Heart right ventricle (tissue), 16 donors: Measurements from ENCODE around the gene CARMIL1. TPM values are rescaled to one million over a fixed set of nuclear protein-coding genes. Genes with fewer than 3 reads are reported as not detected.
A peak's percentile ranks its signal among the peaks of the same experiment; 100 is the strongest.

ENCODE experiments used
- ATAC-seq, 8 donors: fragments of 200-7000 bp; cut with Tn5 transposase; one replicate each; pipeline ENCODE4 v1.9.1; 2020; ENCODE audit warnings: mild to moderate bottlenecking in 8 of 8, moderate library complexity in 8 of 8, moderate number of reproducible peaks in 1 of 8
- DNase-seq, 2 donors: peaks; one replicate each; pipeline ENCODE4 v3.0.0-alpha.2; 2020
- H3K27ac ChIP-seq, 10 donors: fragments of 200-600 bp; sonication (generic) in 2 of 10; one replicate each; pipeline versions ENCODE4 v1.5.0 to v1.8.0; 2020 to 2022; ENCODE audit warnings: mild to moderate bottlenecking in 3 of 10
- H3K27me3 ChIP-seq, 7 donors: fragments of 200-600 bp; one replicate each; pipeline ENCODE4 v1.8.0; 2021 to 2022; ENCODE audit warnings: mild to moderate bottlenecking in 2 of 7
- H3K36me3 ChIP-seq, 9 donors: fragments of 200-600 bp; sonication (generic) in 1 of 9; one replicate each; pipeline versions ENCODE4 v1.5.0 to v1.8.0; 2020 to 2022; ENCODE audit warnings: mild to moderate bottlenecking in 2 of 9
- H3K4me1 ChIP-seq, 9 donors: fragments of 200-600 bp; sonication (generic) in 1 of 9; one replicate each; pipeline versions ENCODE4 v1.5.0 to v1.8.0; 2020 to 2022; ENCODE audit warnings: mild to moderate bottlenecking in 4 of 9
- H3K4me3 ChIP-seq, 10 donors: fragments of 200-600 bp; sonication (generic) in 2 of 10; one replicate each; pipeline versions ENCODE4 v1.5.0 to v1.8.0; 2020 to 2022; ENCODE audit warnings: mild to moderate bottlenecking in 7 of 10, moderate library complexity in 2 of 10
- H3K9me3 ChIP-seq, 11 donors: fragments of 200-600 bp in 10 of 11; sonication (generic) in 2 of 11; one replicate each; pipeline versions ENCODE4 v1.5.0 to v1.8.0; 2013 to 2022; ENCODE audit warnings: mild to moderate bottlenecking in 2 of 11, control low read depth in 1 of 11, moderate library complexity in 1 of 11
- CTCF ChIP-seq, 9 donors: fragments of 200-600 bp; sonication (generic) in 2 of 9; IDR thresholded peaks; one replicate each; pipeline versions ENCODE4 v1.5.0 to v1.8.0; 2021 to 2022; ENCODE audit warnings: antibody characterized with exemption in 9 of 9, mild to moderate bottlenecking in 5 of 9, moderate library complexity in 1 of 9
- WGBS, 2 donors: extraction: QIAGEN DNeasy Blood & Tissue Kit; methylation state at CpG; one replicate each; pipeline ENCODE4 v1.1.7; 2013; ENCODE audit warnings: inconsistent platforms in 1 of 2; 5-methylcytosine and 5-hydroxymethylcytosine counted together
- intact Hi-C, 10 donors: fragments of 100-400 bp; cut with DNase I; formaldehyde crosslinking; loops; one replicate each; pipeline versions ENCODE4 v1.11.1 to v1.14.2; 2022
- polyA plus RNA-seq, 2 donors: library from polyadenylated mRNA; stranded (reverse); fragments of 200-250 nt; gene quantifications; one replicate each; pipeline ENCODE4 v1.2.3, GENCODE V29; 2013
- total RNA-seq, 10 donors: library from RNA; stranded (reverse); fragmentation: NEBNext Ultra II Directional in 3 of 10; extraction: Animal tissue kit (Norgen Biotek cat#: 25700) in 3 of 10; gene quantifications; one replicate each; pipeline versions ENCODE4 v1.2.1 to v1.2.4, GENCODE V29; 2021 to 2023
- donor health status: Arrhythmogenic right ventricular cardiomyopathy.
- donor health status: ischemic (EF 13 %, LVEDD 7.1; RV severe dilation, severe dysfunction).
- donor health status: healthy with polysubstance abuse.
- donor health status: DM: no; HTN: yes; CAD: no.
- donor health status: DM: no; HTN: no; CAD: no.
- donor health status: ischemic (EF 25% LVEDD 6.9; RV normal size, moderate dysfunction).
- donor health status: ischemic (EF 25% LVEDD 5.7; RV mildly dilated, moderate dysfunction).
- donor health status: healthy.
- donor health status: DM: yes; HTN: yes; CAD: no.
- donor health status: Ischemic cardiomyopathy.
- donor health status: ischemic (EF 35%, LVEDD 5.7; RV mildly dilated, moderate dysfunction).
- donor health status: nonischemic (EF 11% LVEDD 7.7; RV severe dilation, severe dysfunction).
- donor health status: DM: yes; HTN: yes; CAD: no.
- donor health status: PGD.
- donor health status: ischemic (EF 29% LVEDD 5.4; RV normal size, mild dysfunction).
- donor health status: nonischemic (EF 23%, LVEDD 6.1; RV moderate dilation, normal function).

Gene CARMIL1
- total and polyA plus RNA-seq, 12 donors, result 1.2 to 10.3 (median 4.1) TPM

GRCh38 chr6:25301362-25301761 lies 22.2 kb downstream of the CARMIL1 start:
- Histone ChIP-seq H3K27me3 (no peaks in the 10 kb centered on the region), H3K36me3 (no peaks in the 10 kb centered on the region), H3K9me3 (no peaks in the 10 kb centered on the region), H3K4me1 (peaks cover 7 to 54% (median 36%) of the 10 kb centered on the region in 9 donors), H3K27ac (peak overlapping the region in 3 of 10 donors; percentile 13 to 41 (median 24)), H3K4me3 (no peak overlapping the region)
- DNase-seq, result no peak
- ATAC-seq, result no peak
- WGBS, 2 donors, result 71 to 77% methylated on average over 3 of the region's 3 CpGs
- intact Hi-C loops, result no loop called here
- TF ChIP-seq CTCF (IDR thresholded peaks at IDR 0.05), result no peak

GRCh38 chr6:25302151-25302550 lies 23.0 kb downstream of the CARMIL1 start:
- no peaks in the 10 kb centered on the region for H3K27me3 ChIP-seq
- H3K4me1 ChIP-seq, result peaks cover 3 to 46% (median 30%) of the 10 kb centered on the region in 9 donors
- no peak for DNase-seq
- no peak overlapping the region for H3K4me3 ChIP-seq
- no peak for TF ChIP-seq CTCF (IDR thresholded peaks at IDR 0.05)
- no peaks in the 10 kb centered on the region for H3K36me3 ChIP-seq
- H3K9me3 ChIP-seq, result no peaks in the 10 kb centered on the region
- WGBS, 2 donors, result 33 to 50% methylated on average over 1 of the region's 1 CpG
- ATAC-seq, result no peak
- intact Hi-C loops, result no loop called here
- peak overlapping the region in 6 of 10 donors; percentile 13 to 41 (median 30) for H3K27ac ChIP-seq

- peaks cover 3 to 45% (median 25%) of the 10 kb centered on the region in 9 donors for H3K4me1 ChIP-seq
- H3K27ac ChIP-seq, result peak overlapping the region in 5 of 10 donors; percentile 13 to 41 (median 29)
- no peak for TF ChIP-seq CTCF (IDR thresholded peaks at IDR 0.05)
- WGBS, 2 donors, result 50 to 58% methylated on average over 6 of the region's 6 CpGs
- no peaks in the 10 kb centered on the region for H3K27me3 ChIP-seq
- intact Hi-C loops, result no loop called here
- ATAC-seq (peak; percentile 43 to 94 (median 63)), DNase-seq (no peak)
- H3K9me3 ChIP-seq, result no peaks in the 10 kb centered on the region
- no peak overlapping the region for H3K4me3 ChIP-seq
- H3K36me3 ChIP-seq, result no peaks in the 10 kb centered on the region
Observed at GRCh38 chr6:25302677-25303128, 23.5 kb downstream of the CARMIL1 start.

GRCh38 chr6:25303254-25303653 lies 24.1 kb downstream of the CARMIL1 start:
- WGBS, 2 donors, result 85 to 86% methylated on average over 1 of the region's 1 CpG
- H3K27me3 ChIP-seq, result no peaks in the 10 kb centered on the region
- peaks cover 3 to 46% (median 23%) of the 10 kb centered on the region in 9 donors for H3K4me1 ChIP-seq
- no peak for DNase-seq
- H3K36me3 ChIP-seq, result no peaks in the 10 kb centered on the region
- no peak for ATAC-seq
- H3K27ac ChIP-seq, result peak overlapping the region in 2 of 10 donors; percentile 24 to 41
- H3K9me3 ChIP-seq, result no peaks in the 10 kb centered on the region
- H3K4me3 ChIP-seq, result no peak overlapping the region
- no peak for TF ChIP-seq CTCF (IDR thresholded peaks at IDR 0.05)
- intact Hi-C loops, result no loop called here
